A549 (cell line): ENCODE data around the gene SORL1-AS1.

Experiments used
- EHMT2 ChIP-seq: fragments of 200-600 bp; sonication (generic); IDR thresholded peaks from 2 replicates; pipeline ENCODE4 v1.6.1; 2016; ENCODE audit warnings: antibody characterized with exemption, low read depth, mild to moderate bottlenecking, moderate library complexity
- EP300 ChIP-seq, 2 experiments: fragments of >200 bp; sonication (Bioruptor Twin); formaldehyde crosslinking; IDR thresholded peaks; 2 replicates in 1 of 2; 3 replicates in 1 of 2; pipeline ENCODE4 v1.6.1; 2016 to 2017
- TF ChIP-seq, protein P1 (sequence below): fragments of >200 bp; sonication (Bioruptor Twin); formaldehyde crosslinking; IDR thresholded peaks from 3 replicates; pipeline ENCODE4 v1.5.1; 2016

DNA sequence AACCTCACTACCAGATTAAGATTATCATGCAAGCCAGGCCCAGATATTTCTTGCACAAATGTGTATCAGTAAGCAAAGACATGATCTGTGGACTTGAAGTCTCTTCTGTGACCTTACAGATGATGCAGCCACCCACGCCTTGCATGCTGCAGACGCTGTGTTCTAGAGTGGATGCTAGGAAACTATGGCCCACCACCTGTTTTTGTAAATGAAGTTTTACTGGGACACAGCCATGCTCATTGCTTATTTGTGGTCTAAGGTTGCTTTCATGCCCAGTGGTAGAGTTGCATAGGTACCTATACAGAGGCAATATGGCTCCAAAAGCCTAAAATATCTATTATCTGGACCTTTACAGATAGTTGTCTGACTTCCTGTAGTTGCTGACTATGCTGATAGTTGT, 47.5 kb upstream of the SORL1-AS1 start:
- TF ChIP-seq EHMT2 = no peak
- TF ChIP-seq, protein P1, sequence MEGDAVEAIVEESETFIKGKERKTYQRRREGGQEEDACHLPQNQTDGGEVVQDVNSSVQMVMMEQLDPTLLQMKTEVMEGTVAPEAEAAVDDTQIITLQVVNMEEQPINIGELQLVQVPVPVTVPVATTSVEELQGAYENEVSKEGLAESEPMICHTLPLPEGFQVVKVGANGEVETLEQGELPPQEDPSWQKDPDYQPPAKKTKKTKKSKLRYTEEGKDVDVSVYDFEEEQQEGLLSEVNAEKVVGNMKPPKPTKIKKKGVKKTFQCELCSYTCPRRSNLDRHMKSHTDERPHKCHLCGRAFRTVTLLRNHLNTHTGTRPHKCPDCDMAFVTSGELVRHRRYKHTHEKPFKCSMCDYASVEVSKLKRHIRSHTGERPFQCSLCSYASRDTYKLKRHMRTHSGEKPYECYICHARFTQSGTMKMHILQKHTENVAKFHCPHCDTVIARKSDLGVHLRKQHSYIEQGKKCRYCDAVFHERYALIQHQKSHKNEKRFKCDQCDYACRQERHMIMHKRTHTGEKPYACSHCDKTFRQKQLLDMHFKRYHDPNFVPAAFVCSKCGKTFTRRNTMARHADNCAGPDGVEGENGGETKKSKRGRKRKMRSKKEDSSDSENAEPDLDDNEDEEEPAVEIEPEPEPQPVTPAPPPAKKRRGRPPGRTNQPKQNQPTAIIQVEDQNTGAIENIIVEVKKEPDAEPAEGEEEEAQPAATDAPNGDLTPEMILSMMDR = no peak
- TF ChIP-seq EP300 (IDR thresholded peaks at IDR 0.05) = no peak
